Measurements from ENCODE around the gene TNRC6B.
"Not testable (repeated sequence)": the region's sequence is repeated elsewhere in the genome, so short reads cannot be mapped to it uniquely, and the experiment has no call there.

The TNRC6B gene, protein sequence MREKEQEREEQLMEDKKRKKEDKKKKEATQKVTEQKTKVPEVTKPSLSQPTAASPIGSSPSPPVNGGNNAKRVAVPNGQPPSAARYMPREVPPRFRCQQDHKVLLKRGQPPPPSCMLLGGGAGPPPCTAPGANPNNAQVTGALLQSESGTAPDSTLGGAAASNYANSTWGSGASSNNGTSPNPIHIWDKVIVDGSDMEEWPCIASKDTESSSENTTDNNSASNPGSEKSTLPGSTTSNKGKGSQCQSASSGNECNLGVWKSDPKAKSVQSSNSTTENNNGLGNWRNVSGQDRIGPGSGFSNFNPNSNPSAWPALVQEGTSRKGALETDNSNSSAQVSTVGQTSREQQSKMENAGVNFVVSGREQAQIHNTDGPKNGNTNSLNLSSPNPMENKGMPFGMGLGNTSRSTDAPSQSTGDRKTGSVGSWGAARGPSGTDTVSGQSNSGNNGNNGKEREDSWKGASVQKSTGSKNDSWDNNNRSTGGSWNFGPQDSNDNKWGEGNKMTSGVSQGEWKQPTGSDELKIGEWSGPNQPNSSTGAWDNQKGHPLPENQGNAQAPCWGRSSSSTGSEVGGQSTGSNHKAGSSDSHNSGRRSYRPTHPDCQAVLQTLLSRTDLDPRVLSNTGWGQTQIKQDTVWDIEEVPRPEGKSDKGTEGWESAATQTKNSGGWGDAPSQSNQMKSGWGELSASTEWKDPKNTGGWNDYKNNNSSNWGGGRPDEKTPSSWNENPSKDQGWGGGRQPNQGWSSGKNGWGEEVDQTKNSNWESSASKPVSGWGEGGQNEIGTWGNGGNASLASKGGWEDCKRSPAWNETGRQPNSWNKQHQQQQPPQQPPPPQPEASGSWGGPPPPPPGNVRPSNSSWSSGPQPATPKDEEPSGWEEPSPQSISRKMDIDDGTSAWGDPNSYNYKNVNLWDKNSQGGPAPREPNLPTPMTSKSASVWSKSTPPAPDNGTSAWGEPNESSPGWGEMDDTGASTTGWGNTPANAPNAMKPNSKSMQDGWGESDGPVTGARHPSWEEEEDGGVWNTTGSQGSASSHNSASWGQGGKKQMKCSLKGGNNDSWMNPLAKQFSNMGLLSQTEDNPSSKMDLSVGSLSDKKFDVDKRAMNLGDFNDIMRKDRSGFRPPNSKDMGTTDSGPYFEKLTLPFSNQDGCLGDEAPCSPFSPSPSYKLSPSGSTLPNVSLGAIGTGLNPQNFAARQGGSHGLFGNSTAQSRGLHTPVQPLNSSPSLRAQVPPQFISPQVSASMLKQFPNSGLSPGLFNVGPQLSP (N-terminal part only)

DNA sequence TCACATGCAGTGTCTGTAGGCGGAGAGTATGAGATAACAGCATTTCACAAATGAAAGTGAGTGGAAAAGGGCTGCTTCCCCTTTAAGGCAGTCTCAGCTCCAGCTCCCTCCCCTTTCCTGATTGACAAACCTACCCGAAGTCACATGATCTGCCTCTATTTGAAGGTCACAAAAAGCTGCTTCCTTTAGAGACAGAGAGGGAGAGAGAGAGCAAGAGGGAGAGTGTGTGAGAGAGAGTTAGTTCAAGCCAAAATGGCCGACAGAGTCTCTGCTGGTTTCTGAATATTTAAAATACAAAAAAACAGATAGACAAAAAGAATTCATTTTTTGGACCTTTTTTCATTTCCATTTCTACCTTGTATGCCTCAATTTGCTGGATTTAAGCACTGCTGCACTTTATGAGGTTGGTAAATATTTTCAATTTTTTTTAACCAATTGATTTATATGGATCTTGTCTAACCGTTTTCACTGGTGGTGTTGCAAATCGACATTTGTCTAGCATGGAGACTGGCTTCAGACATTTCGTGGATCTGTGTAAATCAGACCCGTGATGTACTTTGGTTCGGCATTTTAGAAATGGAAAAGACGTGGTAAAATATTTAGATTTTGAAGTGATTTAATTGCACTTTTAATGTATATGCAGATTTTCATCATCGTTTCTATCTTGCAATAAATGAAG, at the start of gene TNRC6B:
Gene TNRC6B, plus strand, starts transcription at position 188 of the 679 bp plus-strand sequence. Its CDS starts 211 bp downstream, at position 399.
- Histone ChIP-seq H3K27me3 (replicated peaks; ENCODE audit: control insufficient read depth, insufficient read depth, low read length) (no peaks in the 10 kb centered on the region), H3K4me1 (ENCODE audit: control insufficient read depth, insufficient read depth, low read length) (peaks cover 51% of the 10 kb centered on the region), H3K9ac (ENCODE audit: low read length) (peak within 1 kb of the TSS; percentile 95), H3K4me3 (ENCODE audit: low read length) (peak within 1 kb of the TSS; percentile 94), H3K36me3 (ENCODE audit: control insufficient read depth, insufficient read depth, low read length, severe bottlenecking) (no peaks in the 10 kb centered on the region), H3K9me3 (ENCODE audit: control insufficient read depth, low read length) (no peaks in the 10 kb centered on the region)
- DNase-seq (ENCODE audit: low read depth): peak; percentile 98

GRCh38 chr22:40128989-40129388, 48.7 kb upstream of the TNRC6B start:
- Histone ChIP-seq H3K9ac (ENCODE audit: low read length) (no peak overlapping the region), H3K27me3 (replicated peaks; ENCODE audit: control insufficient read depth, insufficient read depth, low read length) (no peaks in the 10 kb centered on the region), H3K36me3 (ENCODE audit: control insufficient read depth, insufficient read depth, low read length, severe bottlenecking) (no peaks in the 10 kb centered on the region), H3K4me3 (ENCODE audit: low read length) (no peak overlapping the region), H3K4me1 (ENCODE audit: control insufficient read depth, insufficient read depth, low read length) (no peaks in the 10 kb centered on the region), H3K9me3 (ENCODE audit: control insufficient read depth, low read length) (no peaks in the 10 kb centered on the region)
- DNase-seq (ENCODE audit: low read depth): no peak

DNA sequence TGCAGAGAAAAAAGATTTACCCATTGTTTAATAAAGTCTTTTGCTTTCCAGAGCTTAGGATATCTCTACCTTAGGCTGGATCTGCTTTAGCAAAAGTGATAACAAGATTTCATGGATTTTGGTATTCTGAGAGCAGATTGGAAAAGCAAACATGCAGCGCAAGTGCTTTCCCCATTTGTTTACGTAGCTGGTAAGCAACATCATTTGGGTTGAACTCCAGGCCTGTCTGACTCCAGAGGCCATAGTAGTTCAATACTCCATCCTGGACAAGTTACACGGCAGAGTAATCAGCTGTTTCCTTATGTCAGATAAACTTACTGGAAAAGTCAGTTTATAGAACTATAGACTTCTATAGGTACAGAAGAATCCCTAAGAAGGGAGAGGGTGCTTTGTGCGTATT, 40.6 kb upstream of the TNRC6B start:
- no peak for DNase-seq (ENCODE audit: low read depth)
- no peak overlapping the region for H3K9ac ChIP-seq (ENCODE audit: low read length)
- no peaks in the 10 kb centered on the region for H3K27me3 ChIP-seq (replicated peaks; ENCODE audit: control insufficient read depth, insufficient read depth, low read length)
- no peaks in the 10 kb centered on the region for H3K4me1 ChIP-seq (ENCODE audit: control insufficient read depth, insufficient read depth, low read length)
- H3K9me3 ChIP-seq (ENCODE audit: control insufficient read depth, low read length): no peaks in the 10 kb centered on the region
- no peak overlapping the region for H3K4me3 ChIP-seq (ENCODE audit: low read length)
- no peaks in the 10 kb centered on the region for H3K36me3 ChIP-seq (ENCODE audit: control insufficient read depth, insufficient read depth, low read length, severe bottlenecking)

GRCh38 chr22:40138866-40139265, 38.9 kb upstream of the TNRC6B start:
- no peaks in the 10 kb centered on the region for H3K9me3 ChIP-seq (ENCODE audit: control insufficient read depth, low read length)
- no peak for DNase-seq (ENCODE audit: low read depth)
- H3K4me1 ChIP-seq (ENCODE audit: control insufficient read depth, insufficient read depth, low read length): no peaks in the 10 kb centered on the region
- H3K9ac ChIP-seq (ENCODE audit: low read length): no peak overlapping the region
- no peaks in the 10 kb centered on the region for H3K27me3 ChIP-seq (replicated peaks; ENCODE audit: control insufficient read depth, insufficient read depth, low read length)
- H3K4me3 ChIP-seq (ENCODE audit: low read length): no peak overlapping the region
- H3K36me3 ChIP-seq (ENCODE audit: control insufficient read depth, insufficient read depth, low read length, severe bottlenecking): no peaks in the 10 kb centered on the region

- Histone ChIP-seq H3K4me3 (ENCODE audit: low read length) (no peak overlapping the region), H3K36me3 (ENCODE audit: control insufficient read depth, insufficient read depth, low read length, severe bottlenecking) (no peaks in the 10 kb centered on the region), H3K9me3 (ENCODE audit: control insufficient read depth, low read length) (no peaks in the 10 kb centered on the region), H3K27me3 (replicated peaks; ENCODE audit: control insufficient read depth, insufficient read depth, low read length) (no peaks in the 10 kb centered on the region), H3K4me1 (ENCODE audit: control insufficient read depth, insufficient read depth, low read length) (no peaks in the 10 kb centered on the region), H3K9ac (ENCODE audit: low read length) (no peak overlapping the region)
- no peak for DNase-seq (ENCODE audit: low read depth)
These were observed 30.1 kb upstream of the TNRC6B start for GRCh38 chr22:40147388-40148176.

DNA sequence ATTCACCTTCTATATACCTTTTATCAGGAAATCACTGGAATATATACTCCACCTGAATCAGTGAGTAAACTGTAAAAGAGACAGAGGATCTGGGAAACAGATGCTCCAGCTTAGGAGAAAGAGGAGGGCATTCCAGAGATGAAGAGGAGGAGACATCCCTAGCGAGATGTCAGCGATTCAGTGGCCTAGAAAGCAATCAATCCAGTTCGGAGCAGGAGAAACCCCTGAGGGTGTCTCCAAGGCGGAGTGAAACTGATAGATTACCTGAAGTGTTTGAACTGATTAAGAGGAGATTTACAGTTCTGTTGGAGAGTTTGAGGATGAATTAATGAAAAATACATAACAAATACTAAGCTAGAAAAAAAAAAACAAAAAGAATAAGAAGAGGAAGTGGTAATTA, 24.5 kb upstream of the TNRC6B start:
- Histone ChIP-seq H3K4me1 (ENCODE audit: control insufficient read depth, insufficient read depth, low read length) (no peaks in the 10 kb centered on the region), H3K9me3 (ENCODE audit: control insufficient read depth, low read length) (no peaks in the 10 kb centered on the region), H3K4me3 (ENCODE audit: low read length) (no peak overlapping the region), H3K27me3 (replicated peaks; ENCODE audit: control insufficient read depth, insufficient read depth, low read length) (no peaks in the 10 kb centered on the region), H3K9ac (ENCODE audit: low read length) (no peak overlapping the region), H3K36me3 (ENCODE audit: control insufficient read depth, insufficient read depth, low read length, severe bottlenecking) (no peaks in the 10 kb centered on the region)
- no peak for DNase-seq (ENCODE audit: low read depth)

DNA sequence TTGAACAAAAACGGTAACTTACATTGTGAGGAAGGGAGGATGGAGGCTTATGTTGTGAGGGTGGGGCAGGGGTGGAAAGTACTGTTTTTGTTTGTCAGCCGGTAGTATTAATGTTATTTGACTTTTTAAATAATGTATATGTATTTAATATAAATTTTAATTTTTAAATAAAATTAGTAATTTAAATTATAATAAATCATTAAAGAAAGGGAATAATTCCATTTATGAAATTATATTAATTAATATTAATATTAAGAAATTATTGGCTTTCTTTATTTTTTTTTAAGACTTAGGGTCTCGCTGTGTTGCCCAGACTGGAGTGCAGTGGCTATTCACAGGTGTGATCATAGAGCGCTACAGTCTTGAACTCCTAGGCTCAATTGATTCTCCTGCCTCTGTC, 24.0 kb upstream of the TNRC6B start:
- Histone ChIP-seq H3K36me3 (ENCODE audit: control insufficient read depth, insufficient read depth, low read length, severe bottlenecking) (no peaks in the 10 kb centered on the region), H3K9ac (ENCODE audit: low read length) (no peak overlapping the region), H3K9me3 (ENCODE audit: control insufficient read depth, low read length) (no peaks in the 10 kb centered on the region), H3K27me3 (replicated peaks; ENCODE audit: control insufficient read depth, insufficient read depth, low read length) (no peaks in the 10 kb centered on the region), H3K4me3 (ENCODE audit: low read length) (no peak overlapping the region), H3K4me1 (ENCODE audit: control insufficient read depth, insufficient read depth, low read length) (no peaks in the 10 kb centered on the region)
- no peak for DNase-seq (ENCODE audit: low read depth)

- DNase-seq (ENCODE audit: low read depth): peak; percentile 61
- Histone ChIP-seq H3K36me3 (ENCODE audit: control insufficient read depth, insufficient read depth, low read length, severe bottlenecking) (no peaks in the 10 kb centered on the region), H3K9me3 (ENCODE audit: control insufficient read depth, low read length) (no peaks in the 10 kb centered on the region), H3K4me1 (ENCODE audit: control insufficient read depth, insufficient read depth, low read length) (no peaks in the 10 kb centered on the region), H3K27me3 (replicated peaks; ENCODE audit: control insufficient read depth, insufficient read depth, low read length) (no peaks in the 10 kb centered on the region), H3K9ac (ENCODE audit: low read length) (no peak overlapping the region), H3K4me3 (ENCODE audit: low read length) (no peak overlapping the region)
These were observed 21.7 kb upstream of the TNRC6B start for GRCh38 chr22:40156001-40156516.

GRCh38 chr22:40156682-40157081, 21.0 kb upstream of the TNRC6B start:
- not testable (repeated sequence) for DNase-seq (ENCODE audit: low read depth); H3K36me3 ChIP-seq (ENCODE audit: control insufficient read depth, insufficient read depth, low read length, severe bottlenecking); H3K4me1 ChIP-seq (ENCODE audit: control insufficient read depth, insufficient read depth, low read length); H3K4me3 ChIP-seq (ENCODE audit: low read length); H3K9me3 ChIP-seq (ENCODE audit: control insufficient read depth, low read length); H3K27me3 ChIP-seq (replicated peaks; ENCODE audit: control insufficient read depth, insufficient read depth, low read length); H3K9ac ChIP-seq (ENCODE audit: low read length)

DNA sequence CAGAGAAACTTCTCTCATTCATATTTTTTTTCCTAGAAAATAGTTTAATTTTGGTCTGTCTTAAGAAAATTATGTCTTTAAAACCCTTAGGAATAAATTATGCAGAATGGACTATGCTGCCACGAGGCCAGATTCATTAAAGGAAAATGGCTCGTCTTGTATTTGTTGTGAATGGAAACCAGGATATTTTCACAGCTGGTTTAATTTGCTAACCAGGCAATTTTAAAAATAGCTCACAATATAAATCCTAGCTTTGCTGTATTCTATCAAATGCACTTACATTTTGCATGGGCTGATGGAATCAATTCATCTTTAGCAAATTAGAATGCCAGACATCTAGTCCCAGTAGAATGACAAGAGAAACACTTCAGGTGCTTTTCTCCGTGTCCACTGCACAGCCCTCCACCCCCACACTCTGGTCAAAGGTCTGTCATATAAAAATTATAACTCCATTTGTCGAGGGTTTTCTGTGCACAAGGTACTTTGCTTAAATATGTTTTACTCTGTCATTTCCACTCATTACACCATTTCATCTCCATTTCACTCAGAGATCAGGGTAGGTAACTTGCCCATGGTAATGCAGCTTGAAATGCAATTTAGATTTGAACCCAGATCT, 20.3 kb upstream of the TNRC6B start:
- H3K9ac ChIP-seq (ENCODE audit: low read length): no peak overlapping the region
- no peak for DNase-seq (ENCODE audit: low read depth)
- no peaks in the 10 kb centered on the region for H3K27me3 ChIP-seq (replicated peaks; ENCODE audit: control insufficient read depth, insufficient read depth, low read length)
- H3K4me1 ChIP-seq (ENCODE audit: control insufficient read depth, insufficient read depth, low read length): no peaks in the 10 kb centered on the region
- H3K36me3 ChIP-seq (ENCODE audit: control insufficient read depth, insufficient read depth, low read length, severe bottlenecking): no peaks in the 10 kb centered on the region
- H3K4me3 ChIP-seq (ENCODE audit: low read length): no peak overlapping the region
- H3K9me3 ChIP-seq (ENCODE audit: control insufficient read depth, low read length): no peaks in the 10 kb centered on the region

Measured in adipocyte (in vitro differentiated cells).